ENCODE measurements around the gene FBXL15. TPM values are rescaled to one million over a fixed set of nuclear protein-coding genes. Genes with fewer than 3 reads are reported as not detected.
"Not testable (repeated sequence)": the region's sequence is repeated elsewhere in the genome, so short reads cannot be mapped to it uniquely, and the experiment has no call there.

Gene FBXL15
- total and polyA plus RNA-seq, 2 donors (not counting 3 experiments of a cell fraction or from before 2014, with no cell fraction given), result 9.9 to 15.3 TPM

GRCh38 chr10:102454662-102455487 lies 34.2 kb downstream of the FBXL15 start:
- H3K4me2 ChIP-seq (ENCODE audit: insufficient read depth, low read length); H3K79me2 ChIP-seq (ENCODE audit: control insufficient read depth, insufficient read depth, low read length); dilution Hi-C loops (cut with MboI; ENCODE audit: extremely low pct_ligation_motif_present, low sequenced_read_pairs); H3K36me3 ChIP-seq (ENCODE audit: control insufficient read depth in 2 of 2, extremely low read depth in 1 of 2, insufficient read depth in 2 of 2, low read length in 2 of 2); BruUV-seq (replicated peaks); H3K4me1 ChIP-seq (ENCODE audit: control insufficient read depth, extremely low read depth, insufficient read depth, low read length); POLR2A ChIA-PET; intact Hi-C loops (cut with micrococcal nuclease); H3K27me3 ChIP-seq (ENCODE audit: control insufficient read depth in 2 of 2, insufficient read depth in 2 of 2, low read length in 2 of 2); H3K9me1 ChIP-seq (replicated peaks; ENCODE audit: control insufficient read depth, extremely low read depth, insufficient read depth, low read length); H2AFZ ChIP-seq (ENCODE audit: low read depth, low read length); H3K4me3 ChIP-seq (replicated peaks in 1 of 3; ENCODE audit: insufficient read depth in 1 of 3, low read depth in 1 of 3, low read length in 3 of 3); DNase-seq (ENCODE audit: low read depth, low spot score); FAIRE-seq; H3K9me3 ChIP-seq (replicated peaks; ENCODE audit: control insufficient read depth, insufficient read depth, low read length); H4K20me1 ChIP-seq (replicated peaks; ENCODE audit: control insufficient read depth, extremely low read depth, insufficient read depth, low read length); H3K9ac ChIP-seq (replicated peaks; ENCODE audit: extremely low read depth, insufficient read depth, low read length); H3K27ac ChIP-seq (ENCODE audit: insufficient read depth, low read depth, low read length); CTCF ChIA-PET: not testable (repeated sequence)

DNA sequence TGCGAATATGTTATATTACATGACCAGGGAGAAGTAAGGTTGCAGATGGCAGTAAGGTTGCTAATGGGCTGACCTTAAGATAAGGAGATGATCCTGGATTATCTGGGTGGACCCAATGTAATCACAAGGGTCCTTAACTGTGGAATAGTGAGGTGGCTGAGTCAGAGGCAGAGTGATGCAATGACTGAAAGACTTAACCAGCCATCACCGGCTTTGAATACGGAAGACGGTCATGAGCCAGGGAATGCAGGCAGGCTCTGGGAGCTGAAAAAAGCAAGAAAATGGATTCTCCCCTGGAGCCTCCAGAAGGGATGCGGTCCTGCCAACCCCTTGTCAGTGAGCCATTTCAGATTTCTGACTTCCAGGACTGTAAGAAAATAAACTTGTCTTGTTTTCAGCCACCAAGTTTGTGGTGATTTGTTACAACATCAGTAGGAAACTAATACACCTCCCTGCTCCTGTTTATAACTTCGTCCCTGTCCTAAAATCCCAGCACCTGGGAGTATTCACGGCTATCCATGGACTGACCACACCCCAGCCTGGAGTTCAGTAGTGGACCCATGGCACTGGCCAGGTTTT lies 35.3 kb downstream of the FBXL15 start:
- POLR2A ChIA-PET, result no interaction called here
- Histone ChIP-seq H2AFZ (ENCODE audit: low read depth, low read length) (no peak overlapping the region), H3K27ac (ENCODE audit: insufficient read depth, low read depth, low read length) (no peak overlapping the region), H3K4me1 (ENCODE audit: control insufficient read depth, extremely low read depth, insufficient read depth, low read length) (peaks cover 3% of the 10 kb centered on the region), H3K9ac (replicated peaks; ENCODE audit: extremely low read depth, insufficient read depth, low read length) (no peak overlapping the region), H3K9me3 (replicated peaks; ENCODE audit: control insufficient read depth, insufficient read depth, low read length) (no peaks in the 10 kb centered on the region), H3K27me3 (ENCODE audit: control insufficient read depth in 2 of 2, insufficient read depth in 2 of 2, low read length in 2 of 2) (no peaks in the 10 kb centered on the region), H3K4me3 (replicated peaks in 1 of 3; ENCODE audit: insufficient read depth in 1 of 3, low read depth in 1 of 3, low read length in 3 of 3) (no peak overlapping the region), H3K79me2 (ENCODE audit: control insufficient read depth, insufficient read depth, low read length) (no peaks in the 10 kb centered on the region), H4K20me1 (replicated peaks; ENCODE audit: control insufficient read depth, extremely low read depth, insufficient read depth, low read length) (no peaks in the 10 kb centered on the region), H3K9me1 (replicated peaks; ENCODE audit: control insufficient read depth, extremely low read depth, insufficient read depth, low read length) (no peaks in the 10 kb centered on the region), H3K36me3 (ENCODE audit: control insufficient read depth in 2 of 2, extremely low read depth in 1 of 2, insufficient read depth in 2 of 2, low read length in 2 of 2) (no peaks in the 10 kb centered on the region), H3K4me2 (ENCODE audit: insufficient read depth, low read length) (no peak overlapping the region)
- FAIRE-seq (no peak), DNase-seq (ENCODE audit: low read depth, low spot score) (no peak)
- dilution Hi-C loops (cut with MboI; ENCODE audit: extremely low pct_ligation_motif_present, low sequenced_read_pairs) (no loop called here), intact Hi-C loops (cut with micrococcal nuclease) (no loop called here)
- CTCF ChIA-PET, result interaction anchor here (1.4 to 1.5 kb wide), 2 partner anchors 22 to 128 kb away, joined by 3 to 4 read pairs; no protein-coding TSS in a partner anchor
- TF ChIP-seq POLR2AphosphoS5 (IDR thresholded peaks at IDR 0.05; ENCODE audit: insufficient read depth, low read depth, low read length) (no peak), MYC (IDR thresholded peaks at IDR 0.05; ENCODE audit: low read depth, low read length) (no peak), FOS (IDR thresholded peaks at IDR 0.05; ENCODE audit: borderline replicate concordance, insufficient read depth, low read length) (no peak), POLR2A (IDR thresholded peaks at IDR 0.05; ENCODE audit: low read depth, low read length) (no peak), GATA2 (IDR thresholded peaks at IDR 0.05; ENCODE audit: insufficient read depth, insufficient read length, low read depth, low read length) (no peak), JUN (IDR thresholded peaks at IDR 0.05; ENCODE audit: borderline replicate concordance, insufficient read depth, insufficient read length, low read depth) (no peak), EZH2 (IDR thresholded peaks at IDR 0.05; ENCODE audit: borderline replicate concordance, low read depth, low read length, severe bottlenecking) (no peak)
- TF ChIP-seq, protein P1, sequence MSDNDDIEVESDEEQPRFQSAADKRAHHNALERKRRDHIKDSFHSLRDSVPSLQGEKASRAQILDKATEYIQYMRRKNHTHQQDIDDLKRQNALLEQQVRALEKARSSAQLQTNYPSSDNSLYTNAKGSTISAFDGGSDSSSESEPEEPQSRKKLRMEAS (IDR thresholded peaks at IDR 0.05; ENCODE audit: insufficient read depth, insufficient read length), result no peak
- TF ChIP-seq, protein P2, sequence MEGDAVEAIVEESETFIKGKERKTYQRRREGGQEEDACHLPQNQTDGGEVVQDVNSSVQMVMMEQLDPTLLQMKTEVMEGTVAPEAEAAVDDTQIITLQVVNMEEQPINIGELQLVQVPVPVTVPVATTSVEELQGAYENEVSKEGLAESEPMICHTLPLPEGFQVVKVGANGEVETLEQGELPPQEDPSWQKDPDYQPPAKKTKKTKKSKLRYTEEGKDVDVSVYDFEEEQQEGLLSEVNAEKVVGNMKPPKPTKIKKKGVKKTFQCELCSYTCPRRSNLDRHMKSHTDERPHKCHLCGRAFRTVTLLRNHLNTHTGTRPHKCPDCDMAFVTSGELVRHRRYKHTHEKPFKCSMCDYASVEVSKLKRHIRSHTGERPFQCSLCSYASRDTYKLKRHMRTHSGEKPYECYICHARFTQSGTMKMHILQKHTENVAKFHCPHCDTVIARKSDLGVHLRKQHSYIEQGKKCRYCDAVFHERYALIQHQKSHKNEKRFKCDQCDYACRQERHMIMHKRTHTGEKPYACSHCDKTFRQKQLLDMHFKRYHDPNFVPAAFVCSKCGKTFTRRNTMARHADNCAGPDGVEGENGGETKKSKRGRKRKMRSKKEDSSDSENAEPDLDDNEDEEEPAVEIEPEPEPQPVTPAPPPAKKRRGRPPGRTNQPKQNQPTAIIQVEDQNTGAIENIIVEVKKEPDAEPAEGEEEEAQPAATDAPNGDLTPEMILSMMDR (IDR thresholded peaks at IDR 0.05; ENCODE audit: extremely low read depth in 1 of 2, insufficient read depth in 1 of 2, low read depth in 1 of 2, low read length in 2 of 2), result no peak
- BruUV-seq (replicated peaks), result no TSS peak
